ENCODE results near the gene EIF4A3. TPM values are rescaled to one million over a fixed set of nuclear protein-coding genes. Genes with fewer than 3 reads are reported as not detected.

Gene EIF4A3
- total and polyA plus RNA-seq, 2 experiments from 2014 or later: 124 to 126 TPM

- Histone ChIP-seq H3K9me3 (ENCODE audit: low read depth) (no peaks in the 10 kb centered on the region), H3K27me3 (no peaks in the 10 kb centered on the region), H3K36me3 (no peaks in the 10 kb centered on the region), H3K27ac (no peak overlapping the region), H3K4me3 (no peak overlapping the region), H3K4me1 (ENCODE audit: low read depth) (no peaks in the 10 kb centered on the region)
- DNase-seq (ENCODE audit: low read depth in 1 of 2, low spot score in 1 of 2): no peak
- TF ChIP-seq CTCF (IDR thresholded peaks at IDR 0.05; ENCODE audit: low read depth, low read length): no peak
Observed at GRCh38 chr17:80191192-80191591, 44.3 kb upstream of the EIF4A3 start.

- Histone ChIP-seq H3K36me3 (no peaks in the 10 kb centered on the region), H3K4me3 (no peak overlapping the region), H3K27ac (no peak overlapping the region)
Observed at GRCh38 chr17:80190716-80191115, 43.8 kb upstream of the EIF4A3 start.

GRCh38 chr17:80189611-80190010, 42.7 kb upstream of the EIF4A3 start:
- no peak for TF ChIP-seq CTCF (IDR thresholded peaks at IDR 0.05; ENCODE audit: low read depth, low read length)
- DNase-seq (ENCODE audit: low read depth in 1 of 2, low spot score in 1 of 2): no peak
- H3K27me3 ChIP-seq: no peaks in the 10 kb centered on the region
- H3K4me1 ChIP-seq (ENCODE audit: low read depth): no peaks in the 10 kb centered on the region
- no peak overlapping the region for H3K4me3 ChIP-seq
- no peaks in the 10 kb centered on the region for H3K9me3 ChIP-seq (ENCODE audit: low read depth)
- no peaks in the 10 kb centered on the region for H3K36me3 ChIP-seq
- no peak overlapping the region for H3K27ac ChIP-seq

More at GRCh38 chr17:80190716-80191115, 43.8 kb upstream of the EIF4A3 start:
- no peaks in the 10 kb centered on the region for H3K9me3 ChIP-seq (ENCODE audit: low read depth)
- no peak for DNase-seq (ENCODE audit: low read depth in 1 of 2, low spot score in 1 of 2)
- no peaks in the 10 kb centered on the region for H3K4me1 ChIP-seq (ENCODE audit: low read depth)
- H3K27me3 ChIP-seq: no peaks in the 10 kb centered on the region
- TF ChIP-seq CTCF (IDR thresholded peaks at IDR 0.05; ENCODE audit: low read depth, low read length): no peak

- DNase-seq (ENCODE audit: low read depth in 1 of 2, low spot score in 1 of 2): peak in 1 of 2 donors; percentile 65
- Histone ChIP-seq H3K9me3 (ENCODE audit: low read depth) (no peaks in the 10 kb centered on the region), H3K27ac (no peak overlapping the region), H3K27me3 (no peaks in the 10 kb centered on the region), H3K36me3 (no peaks in the 10 kb centered on the region), H3K4me1 (ENCODE audit: low read depth) (no peaks in the 10 kb centered on the region), H3K4me3 (no peak overlapping the region)
- no peak for TF ChIP-seq CTCF (IDR thresholded peaks at IDR 0.05; ENCODE audit: low read depth, low read length)
Observed at GRCh38 chr17:80187515-80187941, 40.6 kb upstream of the EIF4A3 start.

GRCh38 chr17:80187090-80187489, 40.2 kb upstream of the EIF4A3 start:
- Histone ChIP-seq H3K9me3 (ENCODE audit: low read depth) (no peaks in the 10 kb centered on the region), H3K4me1 (ENCODE audit: low read depth) (no peaks in the 10 kb centered on the region)
- DNase-seq (ENCODE audit: low read depth in 1 of 2, low spot score in 1 of 2): peak in 1 of 2 donors; percentile 65

More at GRCh38 chr17:80187090-80187489, 40.2 kb upstream of the EIF4A3 start:
- Histone ChIP-seq H3K4me3 (no peak overlapping the region), H3K36me3 (no peaks in the 10 kb centered on the region), H3K27ac (no peak overlapping the region), H3K27me3 (no peaks in the 10 kb centered on the region)
- TF ChIP-seq CTCF (IDR thresholded peaks at IDR 0.05; ENCODE audit: low read depth, low read length): no peak

Data from cardiac muscle cell (in vitro differentiated cells and primary cell).